ENCODE measurements around the gene ABCD4.
A peak's percentile ranks its signal among the peaks of the same experiment; 100 is the strongest.

DNA sequence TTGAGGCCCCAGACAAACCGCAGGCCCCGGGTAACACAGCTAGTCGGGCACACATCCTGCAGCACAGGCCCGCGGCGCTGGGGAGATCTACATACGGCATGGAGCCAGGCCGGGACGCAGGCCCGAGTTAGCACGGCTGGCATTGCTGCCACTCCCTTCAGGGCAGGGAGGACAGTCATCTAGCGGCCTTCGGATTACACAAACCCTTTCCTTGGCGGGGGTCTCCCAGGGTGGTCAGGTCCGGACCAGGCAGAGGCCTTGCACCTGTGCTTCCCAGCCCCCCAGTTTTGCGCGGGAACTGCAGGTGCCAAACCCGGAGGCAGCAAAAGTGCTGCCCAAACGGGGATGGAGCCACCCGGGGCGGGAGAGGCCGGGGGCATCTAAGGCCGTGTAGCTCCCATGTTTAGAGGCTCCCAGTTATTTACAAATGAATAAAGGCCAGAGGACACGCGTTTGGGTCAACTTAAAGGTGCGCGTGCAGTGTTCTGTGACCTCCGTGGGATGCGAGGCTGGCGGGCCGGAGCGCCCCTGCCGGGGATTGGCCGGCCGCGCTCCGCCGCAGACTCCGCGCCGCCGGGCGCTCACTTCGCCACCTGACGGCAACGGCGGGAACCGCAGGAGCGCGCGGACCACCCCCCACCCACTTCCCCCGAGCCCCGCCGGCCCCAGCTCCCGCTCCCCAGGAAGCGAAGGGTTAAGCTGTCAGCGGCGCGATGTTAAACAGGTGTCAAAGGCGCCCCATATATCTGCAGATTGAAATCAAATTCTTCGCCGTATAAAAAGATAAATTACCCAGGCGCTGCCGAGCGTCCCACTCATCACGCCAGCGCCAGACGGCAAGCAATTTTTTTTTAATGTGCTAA, 45.4 kb downstream of the ABCD4 start:
- TF ChIP-seq, protein P1, sequence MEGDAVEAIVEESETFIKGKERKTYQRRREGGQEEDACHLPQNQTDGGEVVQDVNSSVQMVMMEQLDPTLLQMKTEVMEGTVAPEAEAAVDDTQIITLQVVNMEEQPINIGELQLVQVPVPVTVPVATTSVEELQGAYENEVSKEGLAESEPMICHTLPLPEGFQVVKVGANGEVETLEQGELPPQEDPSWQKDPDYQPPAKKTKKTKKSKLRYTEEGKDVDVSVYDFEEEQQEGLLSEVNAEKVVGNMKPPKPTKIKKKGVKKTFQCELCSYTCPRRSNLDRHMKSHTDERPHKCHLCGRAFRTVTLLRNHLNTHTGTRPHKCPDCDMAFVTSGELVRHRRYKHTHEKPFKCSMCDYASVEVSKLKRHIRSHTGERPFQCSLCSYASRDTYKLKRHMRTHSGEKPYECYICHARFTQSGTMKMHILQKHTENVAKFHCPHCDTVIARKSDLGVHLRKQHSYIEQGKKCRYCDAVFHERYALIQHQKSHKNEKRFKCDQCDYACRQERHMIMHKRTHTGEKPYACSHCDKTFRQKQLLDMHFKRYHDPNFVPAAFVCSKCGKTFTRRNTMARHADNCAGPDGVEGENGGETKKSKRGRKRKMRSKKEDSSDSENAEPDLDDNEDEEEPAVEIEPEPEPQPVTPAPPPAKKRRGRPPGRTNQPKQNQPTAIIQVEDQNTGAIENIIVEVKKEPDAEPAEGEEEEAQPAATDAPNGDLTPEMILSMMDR (conservative IDR thresholded peaks at IDR 0.05; ENCODE audit: low read length) = peak; percentile 83
- TF ChIP-seq EZH2phosphoT487 (IDR thresholded peaks at IDR 0.05; ENCODE audit: borderline replicate concordance, low read depth, low read length) = no peak

All from OCI-LY7 (cell line).